HL-60 (cell line): Measurements from ENCODE around the gene BPIFA2.

Experiments
- DNase-seq, 2 experiments: peaks; one replicate each; pipeline ENCODE4 v3.0.0-alpha.2; 2010 to 2020; ENCODE audit warnings: low read depth in 1 of 2, low spot score in 1 of 2
- H3K27ac ChIP-seq: fragments of 250-450 bp; sonication (Bioruptor Pico); replicated peaks from 2 replicates; pipeline ENCODE4 v1.5.1; 2020; ENCODE audit warnings: mild to moderate bottlenecking, moderate library complexity
- H3K27me3 ChIP-seq: fragments of 250-450 bp; sonication (Bioruptor Pico); 2 replicates; pipeline ENCODE4 v1.5.1; 2021; ENCODE audit warnings: mild to moderate bottlenecking, moderate library complexity; ENCODE audit not compliant: insufficient read depth, poor library complexity, severe bottlenecking
- H3K4me3 ChIP-seq: replicated peaks from 2 replicates; pipeline ENCODE4 v1.5.1; 2011; ENCODE audit warnings: mild to moderate bottlenecking, control low read depth, low read length; ENCODE audit not compliant: insufficient read depth
- GABPA ChIP-seq: IDR thresholded peaks from 2 replicates; pipeline ENCODE4 v1.6.1; 2012; ENCODE audit warnings: low read depth
- POLR2AphosphoS5 ChIP-seq: IDR thresholded peaks from 2 replicates; pipeline ENCODE4 v1.6.1; 2012; ENCODE audit warnings: low read depth
- SPI1 ChIP-seq: IDR thresholded peaks from 2 replicates; pipeline ENCODE4 v1.6.1; 2012; ENCODE audit warnings: low read depth, mild to moderate bottlenecking, borderline replicate concordance
- TF ChIP-seq, protein P1 (sequence below): IDR thresholded peaks from one replicate; pipeline ENCODE4 v1.5.1; 2011; ENCODE audit warnings: low read length, control low read depth, inconsistent platforms; ENCODE audit not compliant: insufficient read depth
- TF ChIP-seq, protein P2 (sequence below): IDR thresholded peaks from 2 replicates; pipeline ENCODE4 v1.6.1; 2012; ENCODE audit warnings: low read depth; ENCODE audit not compliant: insufficient replicate concordance

Gene BPIFA2

GRCh38 chr20:33154252-33154651, 13.7 kb upstream of the BPIFA2 start:
- H3K27me3 ChIP-seq: no peaks in the 10 kb centered on the region

GRCh38 chr20:33158637-33159385, 9.1 kb upstream of the BPIFA2 start:
- Histone ChIP-seq H3K4me3 (no peak overlapping the region), H3K27me3 (no peaks in the 10 kb centered on the region), H3K27ac (no peak overlapping the region)
- DNase-seq: no peak
- TF ChIP-seq GABPA (no peak), SPI1 (no peak), POLR2AphosphoS5 (no peak)
- TF ChIP-seq, protein P1, sequence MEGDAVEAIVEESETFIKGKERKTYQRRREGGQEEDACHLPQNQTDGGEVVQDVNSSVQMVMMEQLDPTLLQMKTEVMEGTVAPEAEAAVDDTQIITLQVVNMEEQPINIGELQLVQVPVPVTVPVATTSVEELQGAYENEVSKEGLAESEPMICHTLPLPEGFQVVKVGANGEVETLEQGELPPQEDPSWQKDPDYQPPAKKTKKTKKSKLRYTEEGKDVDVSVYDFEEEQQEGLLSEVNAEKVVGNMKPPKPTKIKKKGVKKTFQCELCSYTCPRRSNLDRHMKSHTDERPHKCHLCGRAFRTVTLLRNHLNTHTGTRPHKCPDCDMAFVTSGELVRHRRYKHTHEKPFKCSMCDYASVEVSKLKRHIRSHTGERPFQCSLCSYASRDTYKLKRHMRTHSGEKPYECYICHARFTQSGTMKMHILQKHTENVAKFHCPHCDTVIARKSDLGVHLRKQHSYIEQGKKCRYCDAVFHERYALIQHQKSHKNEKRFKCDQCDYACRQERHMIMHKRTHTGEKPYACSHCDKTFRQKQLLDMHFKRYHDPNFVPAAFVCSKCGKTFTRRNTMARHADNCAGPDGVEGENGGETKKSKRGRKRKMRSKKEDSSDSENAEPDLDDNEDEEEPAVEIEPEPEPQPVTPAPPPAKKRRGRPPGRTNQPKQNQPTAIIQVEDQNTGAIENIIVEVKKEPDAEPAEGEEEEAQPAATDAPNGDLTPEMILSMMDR: no peak
- TF ChIP-seq, protein P2, sequence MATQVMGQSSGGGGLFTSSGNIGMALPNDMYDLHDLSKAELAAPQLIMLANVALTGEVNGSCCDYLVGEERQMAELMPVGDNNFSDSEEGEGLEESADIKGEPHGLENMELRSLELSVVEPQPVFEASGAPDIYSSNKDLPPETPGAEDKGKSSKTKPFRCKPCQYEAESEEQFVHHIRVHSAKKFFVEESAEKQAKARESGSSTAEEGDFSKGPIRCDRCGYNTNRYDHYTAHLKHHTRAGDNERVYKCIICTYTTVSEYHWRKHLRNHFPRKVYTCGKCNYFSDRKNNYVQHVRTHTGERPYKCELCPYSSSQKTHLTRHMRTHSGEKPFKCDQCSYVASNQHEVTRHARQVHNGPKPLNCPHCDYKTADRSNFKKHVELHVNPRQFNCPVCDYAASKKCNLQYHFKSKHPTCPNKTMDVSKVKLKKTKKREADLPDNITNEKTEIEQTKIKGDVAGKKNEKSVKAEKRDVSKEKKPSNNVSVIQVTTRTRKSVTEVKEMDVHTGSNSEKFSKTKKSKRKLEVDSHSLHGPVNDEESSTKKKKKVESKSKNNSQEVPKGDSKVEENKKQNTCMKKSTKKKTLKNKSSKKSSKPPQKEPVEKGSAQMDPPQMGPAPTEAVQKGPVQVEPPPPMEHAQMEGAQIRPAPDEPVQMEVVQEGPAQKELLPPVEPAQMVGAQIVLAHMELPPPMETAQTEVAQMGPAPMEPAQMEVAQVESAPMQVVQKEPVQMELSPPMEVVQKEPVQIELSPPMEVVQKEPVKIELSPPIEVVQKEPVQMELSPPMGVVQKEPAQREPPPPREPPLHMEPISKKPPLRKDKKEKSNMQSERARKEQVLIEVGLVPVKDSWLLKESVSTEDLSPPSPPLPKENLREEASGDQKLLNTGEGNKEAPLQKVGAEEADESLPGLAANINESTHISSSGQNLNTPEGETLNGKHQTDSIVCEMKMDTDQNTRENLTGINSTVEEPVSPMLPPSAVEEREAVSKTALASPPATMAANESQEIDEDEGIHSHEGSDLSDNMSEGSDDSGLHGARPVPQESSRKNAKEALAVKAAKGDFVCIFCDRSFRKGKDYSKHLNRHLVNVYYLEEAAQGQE: no peak

More at GRCh38 chr20:33154252-33154651, 13.7 kb upstream of the BPIFA2 start:
- Histone ChIP-seq H3K4me3 (no peak overlapping the region), H3K27ac (no peak overlapping the region)
- TF ChIP-seq SPI1 (no peak), POLR2AphosphoS5 (no peak), GABPA (no peak)
- TF ChIP-seq, protein P2: no peak
- TF ChIP-seq, protein P1: no peak
- no peak for DNase-seq

DNA sequence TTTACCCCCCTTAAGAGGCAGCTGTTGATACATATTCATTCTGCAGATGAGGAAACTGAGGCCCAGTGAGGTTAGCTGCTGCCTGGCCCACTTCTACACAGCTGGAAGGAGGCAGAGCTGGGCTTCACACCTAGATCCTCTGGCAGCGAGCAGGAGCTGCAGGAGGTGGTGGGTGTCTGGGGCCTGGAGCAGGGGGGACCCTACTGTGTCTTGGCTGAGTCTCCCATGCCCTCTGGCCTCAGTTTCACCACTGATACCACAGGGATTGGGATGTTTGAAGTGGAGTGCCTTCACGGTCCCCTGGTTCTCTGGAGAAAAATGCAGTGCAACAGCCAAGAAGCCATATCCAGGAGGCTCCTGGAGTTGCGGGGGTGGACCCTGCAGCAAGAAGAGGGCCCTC, 8.2 kb upstream of the BPIFA2 start:
- no peak overlapping the region for H3K4me3 ChIP-seq
- no peak for TF ChIP-seq GABPA
- TF ChIP-seq, protein P1: no peak
- TF ChIP-seq POLR2AphosphoS5: no peak
- TF ChIP-seq SPI1: no peak
- TF ChIP-seq, protein P2: no peak
- no peaks in the 10 kb centered on the region for H3K27me3 ChIP-seq
- DNase-seq: no peak
- no peak overlapping the region for H3K27ac ChIP-seq
